GM12878 (cell line): Measurements from ENCODE around the gene NDUFA11.
"Not testable (repeated sequence)": the region's sequence is repeated elsewhere in the genome, so short reads cannot be mapped to it uniquely, and the experiment has no call there.

Experiments used
- BCLAF1 ChIP-seq: fragments of 450-650 bp; IDR thresholded peaks from 2 replicates; pipeline ENCODE4 v1.6.1; 2017; ENCODE audit warnings: antibody characterized with exemption, mild to moderate bottlenecking, moderate library complexity
- CBX5 ChIP-seq: sonication (generic); IDR thresholded peaks from 2 replicates; pipeline ENCODE4 v1.6.1; 2016; ENCODE audit warnings: low read depth, moderate library complexity, mild to moderate bottlenecking, inconsistent platforms
- CEBPB ChIP-seq, 2 experiments: fragments of 150-350 bp in 1 of 2; IDR thresholded peaks; 2 replicates each; pipeline ENCODE4 v1.6.1; 2012 to 2014; ENCODE audit warnings: low read depth in 2 of 2, low read length in 2 of 2, borderline replicate concordance in 1 of 2, inconsistent platforms in 1 of 2
- CHD4 ChIP-seq: fragments of 200-600 bp; sonication (generic); IDR thresholded peaks from 2 replicates; pipeline ENCODE4 v1.6.1; 2016; ENCODE audit warnings: mild to moderate bottlenecking
- CTCF ChIP-seq, 3 experiments: IDR thresholded peaks in 2 of 3; conservative IDR thresholded peaks in 1 of 3; 2 replicates each; pipeline ENCODE4 v1.5.1; 2011; ENCODE audit warnings: low read depth in 3 of 3, low read length in 3 of 3, mild to moderate bottlenecking in 3 of 3, control low read depth in 2 of 3, moderate library complexity in 2 of 3, inconsistent platforms in 1 of 3, mixed read lengths in 1 of 3; ENCODE audit not compliant: control insufficient read depth in 2 of 3, insufficient read depth in 1 of 3; ENCODE audit errors: extremely low read depth in 1 of 3
- FOXK2 ChIP-seq: fragments of 450-650 bp; IDR thresholded peaks from 2 replicates; pipeline ENCODE4 v1.6.1; 2017; ENCODE audit warnings: mild to moderate bottlenecking, moderate library complexity
- MXI1 ChIP-seq: fragments of 150-350 bp; IDR thresholded peaks from 2 replicates; pipeline ENCODE4 v1.6.1; 2011; ENCODE audit warnings: low read depth, mild to moderate bottlenecking, inconsistent platforms, low read length, improper control_type of control experiment
- POLR2A ChIP-seq: IDR thresholded peaks from 2 replicates; pipeline ENCODE4 v1.6.1; 2011; ENCODE audit warnings: low read depth, mild to moderate bottlenecking, low read length
- POLR2AphosphoS5 ChIP-seq: IDR thresholded peaks from 2 replicates; pipeline ENCODE4 v1.6.1; 2011; ENCODE audit warnings: mild to moderate bottlenecking, low read length, inconsistent platforms
- RAD51 ChIP-seq: fragments of 450-650 bp; IDR thresholded peaks from 2 replicates; pipeline ENCODE4 v1.6.1; 2016; ENCODE audit warnings: moderate library complexity, mild to moderate bottlenecking, inconsistent platforms
- YBX1 ChIP-seq: fragments of 450-650 bp; IDR thresholded peaks from 2 replicates; pipeline ENCODE4 v1.6.1; 2016; ENCODE audit warnings: antibody characterized with exemption
- TF ChIP-seq, protein P1 (sequence below): fragments of 450-650 bp; formaldehyde crosslinking; IDR thresholded peaks from 2 replicates; pipeline ENCODE4 v1.5.0; 2022; ENCODE audit warnings: mild to moderate bottlenecking, missing genetic modification characterization
- TF ChIP-seq, protein P2 (sequence below): IDR thresholded peaks from 2 replicates; pipeline ENCODE4 v1.6.1; 2012; ENCODE audit warnings: mild to moderate bottlenecking, low read depth, low read length

DNA sequence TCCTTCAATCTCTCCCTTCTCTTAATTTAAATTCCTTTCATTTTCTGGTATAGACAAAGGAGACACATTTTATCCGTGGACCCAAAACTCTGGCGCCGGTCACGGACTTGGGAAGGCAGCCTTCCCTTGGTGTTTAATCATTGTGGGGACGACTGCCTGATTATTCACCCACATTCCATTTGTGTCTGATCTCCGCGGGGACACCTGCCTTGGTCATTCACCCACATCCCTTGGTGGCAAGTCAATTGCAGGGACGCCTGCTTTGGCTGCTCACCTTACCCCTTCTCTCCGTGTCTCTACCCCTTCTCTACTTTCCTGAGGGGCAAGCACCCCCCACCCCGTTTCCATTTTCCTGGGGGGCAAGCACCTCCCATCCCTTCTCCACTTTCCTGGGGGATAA lies 55.7 kb downstream of the NDUFA11 start:
- TF ChIP-seq FOXK2; YBX1; RAD51; CTCF (IDR thresholded peaks at IDR 0.05 in 2 of 3, conservative IDR thresholded peaks at IDR 0.05 in 1 of 3; ENCODE audit: control insufficient read depth in 2 of 3, extremely low read depth in 1 of 3, insufficient read depth in 1 of 3, low read depth in 3 of 3, low read length in 3 of 3); CHD4; POLR2A; MXI1; BCLAF1; CBX5; POLR2AphosphoS5; CEBPB (IDR thresholded peaks at IDR 0.05; ENCODE audit: borderline replicate concordance in 1 of 2, low read depth in 2 of 2, low read length in 2 of 2): not testable (repeated sequence)
- TF ChIP-seq, protein P1, sequence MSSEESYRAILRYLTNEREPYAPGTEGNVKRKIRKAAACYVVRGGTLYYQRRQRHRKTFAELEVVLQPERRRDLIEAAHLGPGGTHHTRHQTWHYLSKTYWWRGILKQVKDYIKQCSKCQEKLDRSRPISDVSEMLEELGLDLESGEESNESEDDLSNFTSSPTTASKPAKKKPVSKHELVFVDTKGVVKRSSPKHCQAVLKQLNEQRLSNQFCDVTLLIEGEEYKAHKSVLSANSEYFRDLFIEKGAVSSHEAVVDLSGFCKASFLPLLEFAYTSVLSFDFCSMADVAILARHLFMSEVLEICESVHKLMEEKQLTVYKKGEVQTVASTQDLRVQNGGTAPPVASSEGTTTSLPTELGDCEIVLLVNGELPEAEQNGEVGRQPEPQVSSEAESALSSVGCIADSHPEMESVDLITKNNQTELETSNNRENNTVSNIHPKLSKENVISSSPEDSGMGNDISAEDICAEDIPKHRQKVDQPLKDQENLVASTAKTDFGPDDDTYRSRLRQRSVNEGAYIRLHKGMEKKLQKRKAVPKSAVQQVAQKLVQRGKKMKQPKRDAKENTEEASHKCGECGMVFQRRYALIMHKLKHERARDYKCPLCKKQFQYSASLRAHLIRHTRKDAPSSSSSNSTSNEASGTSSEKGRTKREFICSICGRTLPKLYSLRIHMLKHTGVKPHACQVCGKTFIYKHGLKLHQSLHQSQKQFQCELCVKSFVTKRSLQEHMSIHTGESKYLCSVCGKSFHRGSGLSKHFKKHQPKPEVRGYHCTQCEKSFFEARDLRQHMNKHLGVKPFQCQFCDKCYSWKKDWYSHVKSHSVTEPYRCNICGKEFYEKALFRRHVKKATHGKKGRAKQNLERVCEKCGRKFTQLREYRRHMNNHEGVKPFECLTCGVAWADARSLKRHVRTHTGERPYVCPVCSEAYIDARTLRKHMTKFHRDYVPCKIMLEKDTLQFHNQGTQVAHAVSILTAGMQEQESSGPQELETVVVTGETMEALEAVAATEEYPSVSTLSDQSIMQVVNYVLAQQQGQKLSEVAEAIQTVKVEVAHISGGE = not testable (repeated sequence)
- TF ChIP-seq, protein P2, sequence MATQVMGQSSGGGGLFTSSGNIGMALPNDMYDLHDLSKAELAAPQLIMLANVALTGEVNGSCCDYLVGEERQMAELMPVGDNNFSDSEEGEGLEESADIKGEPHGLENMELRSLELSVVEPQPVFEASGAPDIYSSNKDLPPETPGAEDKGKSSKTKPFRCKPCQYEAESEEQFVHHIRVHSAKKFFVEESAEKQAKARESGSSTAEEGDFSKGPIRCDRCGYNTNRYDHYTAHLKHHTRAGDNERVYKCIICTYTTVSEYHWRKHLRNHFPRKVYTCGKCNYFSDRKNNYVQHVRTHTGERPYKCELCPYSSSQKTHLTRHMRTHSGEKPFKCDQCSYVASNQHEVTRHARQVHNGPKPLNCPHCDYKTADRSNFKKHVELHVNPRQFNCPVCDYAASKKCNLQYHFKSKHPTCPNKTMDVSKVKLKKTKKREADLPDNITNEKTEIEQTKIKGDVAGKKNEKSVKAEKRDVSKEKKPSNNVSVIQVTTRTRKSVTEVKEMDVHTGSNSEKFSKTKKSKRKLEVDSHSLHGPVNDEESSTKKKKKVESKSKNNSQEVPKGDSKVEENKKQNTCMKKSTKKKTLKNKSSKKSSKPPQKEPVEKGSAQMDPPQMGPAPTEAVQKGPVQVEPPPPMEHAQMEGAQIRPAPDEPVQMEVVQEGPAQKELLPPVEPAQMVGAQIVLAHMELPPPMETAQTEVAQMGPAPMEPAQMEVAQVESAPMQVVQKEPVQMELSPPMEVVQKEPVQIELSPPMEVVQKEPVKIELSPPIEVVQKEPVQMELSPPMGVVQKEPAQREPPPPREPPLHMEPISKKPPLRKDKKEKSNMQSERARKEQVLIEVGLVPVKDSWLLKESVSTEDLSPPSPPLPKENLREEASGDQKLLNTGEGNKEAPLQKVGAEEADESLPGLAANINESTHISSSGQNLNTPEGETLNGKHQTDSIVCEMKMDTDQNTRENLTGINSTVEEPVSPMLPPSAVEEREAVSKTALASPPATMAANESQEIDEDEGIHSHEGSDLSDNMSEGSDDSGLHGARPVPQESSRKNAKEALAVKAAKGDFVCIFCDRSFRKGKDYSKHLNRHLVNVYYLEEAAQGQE = not testable (repeated sequence)
